Neural cell (in vitro differentiated cells): Measurements from ENCODE around the gene SH3YL1.

Experiments
- CTCF ChIP-seq: fragments of 450-650 bp; IDR thresholded peaks from 2 replicates; pipeline ENCODE4 v1.5.1; 2014; ENCODE audit warnings: antibody characterized with exemption, mild to moderate bottlenecking, moderate library complexity; ENCODE audit not compliant: poor library complexity, severe bottlenecking
- EP300 ChIP-seq: fragments of 450-650 bp; conservative IDR thresholded peaks from 2 replicates; pipeline ENCODE4 v1.6.1; 2014; ENCODE audit warnings: antibody characterized with exemption, mild to moderate bottlenecking, moderate library complexity; ENCODE audit not compliant: poor library complexity, severe bottlenecking
- POLR2AphosphoS5 ChIP-seq: IDR thresholded peaks from 2 replicates; pipeline ENCODE4 v1.6.1; 2012

GRCh38 chr2:237878-238277, 26.0 kb downstream of the SH3YL1 start:
- TF ChIP-seq EP300 (no peak), CTCF (no peak), POLR2AphosphoS5 (no peak)
